GM23338 (cell line): Measurements from ENCODE around the gene NDUFS4. TPM values are rescaled to one million over a fixed set of nuclear protein-coding genes. Genes with fewer than 3 reads are reported as not detected.

Experiments used
- ATAC-seq: fragments of 200-7000 bp; cut with Tn5 transposase; 3 replicates; pipeline ENCODE4 v1.9.1; 2020
- DNase-seq: peaks from one replicate; pipeline ENCODE4 v3.0.0-alpha.2; 2015; ENCODE audit warnings: low spot score
- H2AFZ ChIP-seq: fragments of 200-600 bp; sonication (generic); 2 replicates; pipeline ENCODE4 v1.8.0; 2016; ENCODE audit warnings: antibody characterized with exemption, mild to moderate bottlenecking, moderate library complexity
- H3F3A ChIP-seq: fragments of 200-600 bp; sonication (generic); replicated peaks from 2 replicates; pipeline ENCODE4 v1.8.0; 2017; ENCODE audit warnings: antibody characterized with exemption, mixed run types, low read depth
- H3K27ac ChIP-seq: fragments of 200-600 bp; sonication (generic); 2 replicates; pipeline ENCODE4 v1.6.1; 2016; ENCODE audit warnings: low read depth
- H3K27me3 ChIP-seq: fragments of 200-600 bp; sonication (generic); 2 replicates; pipeline ENCODE4 v1.8.0; 2016; ENCODE audit warnings: mild to moderate bottlenecking, mixed run types, moderate library complexity; ENCODE audit not compliant: insufficient read depth
- H3K36me3 ChIP-seq: fragments of 200-600 bp; sonication (generic); 2 replicates; pipeline ENCODE4 v1.8.0; 2016; ENCODE audit warnings: mild to moderate bottlenecking; ENCODE audit not compliant: insufficient read depth
- H3K4me1 ChIP-seq: fragments of 200-600 bp; sonication (generic); 2 replicates; pipeline ENCODE4 v1.8.0; 2016; ENCODE audit warnings: mild to moderate bottlenecking, moderate library complexity; ENCODE audit not compliant: insufficient read depth
- H3K4me2 ChIP-seq: fragments of 200-600 bp; sonication (generic); 2 replicates; pipeline ENCODE4 v1.7.1; 2017; ENCODE audit warnings: mixed run types
- H3K4me3 ChIP-seq: fragments of 200-600 bp; sonication (generic); 2 replicates; pipeline ENCODE4 v1.6.1; 2016; ENCODE audit warnings: mixed run types
- H3K79me2 ChIP-seq: fragments of 200-600 bp; sonication (generic); replicated peaks from 2 replicates; pipeline ENCODE4 v1.8.0; 2017; ENCODE audit warnings: mild to moderate bottlenecking; ENCODE audit not compliant: insufficient read depth
- H3K9me2 ChIP-seq: fragments of 200-600 bp; sonication (generic); 2 replicates; pipeline ENCODE4 v1.8.0; 2017; ENCODE audit not compliant: insufficient read depth
- H4K20me1 ChIP-seq: fragments of 200-600 bp; sonication (generic); replicated peaks from 2 replicates; pipeline ENCODE4 v1.8.0; 2017; ENCODE audit warnings: mild to moderate bottlenecking; ENCODE audit not compliant: insufficient read depth
- H3K27ac Mint-ChIP-seq: 2 replicates; pipeline ENCODE4 v1.8.0; 2020; ENCODE audit warnings: inconsistent platforms, mild to moderate bottlenecking, moderate library complexity, mixed read lengths
- H3K27me3 Mint-ChIP-seq: 3 replicates; pipeline ENCODE4 v1.8.0; 2022; ENCODE audit warnings: low read depth, mild to moderate bottlenecking, moderate library complexity, mixed read lengths, inconsistent platforms; ENCODE audit not compliant: insufficient read depth, poor library complexity
- H3K36me3 Mint-ChIP-seq: 3 replicates; pipeline ENCODE4 v1.8.0; 2021; ENCODE audit warnings: low read depth, mild to moderate bottlenecking, inconsistent platforms, moderate library complexity, mixed read lengths
- H3K4me1 Mint-ChIP-seq: 3 replicates; pipeline ENCODE4 v1.8.0; 2020; ENCODE audit warnings: mild to moderate bottlenecking, inconsistent platforms, mixed read lengths
- H3K4me3 Mint-ChIP-seq: 3 replicates; pipeline ENCODE4 v1.8.0; 2021; ENCODE audit warnings: moderate library complexity, mild to moderate bottlenecking, inconsistent platforms, mixed read lengths
- H3K9me3 Mint-ChIP-seq: 3 replicates; pipeline ENCODE4 v1.8.0; 2020; ENCODE audit warnings: moderate library complexity, mild to moderate bottlenecking, inconsistent platforms, mixed read lengths
- CREB1 ChIP-seq: fragments of 250-450 bp; sonication (Bioruptor Pico); IDR thresholded peaks from 2 replicates; pipeline ENCODE4 v1.5.0; 2020; ENCODE audit warnings: low read depth, mild to moderate bottlenecking, moderate library complexity
- CTCF ChIP-seq, 2 experiments: fragments of 200-600 bp in 1 of 2; sonication (generic) in 1 of 2; conservative IDR thresholded peaks; 2 replicates each; pipeline versions ENCODE4 v1.5.1 to v1.6.1; 2016 to 2017; ENCODE audit warnings: antibody characterized with exemption in 2 of 2, low read depth in 2 of 2, mild to moderate bottlenecking in 2 of 2, moderate library complexity in 1 of 2
- ETS1 ChIP-seq: IDR thresholded peaks from 2 replicates; pipeline ENCODE4 v1.6.1; 2016; ENCODE audit warnings: antibody characterized with exemption
- POLR2AphosphoS5 ChIP-seq: IDR thresholded peaks from 2 replicates; pipeline ENCODE4 v1.6.1; 2016; ENCODE audit warnings: antibody characterized with exemption, low read depth
- REST ChIP-seq: IDR thresholded peaks from one replicate; pipeline ENCODE4 v1.6.1; 2018; ENCODE audit warnings: antibody characterized with exemption; ENCODE audit not compliant: unreplicated experiment
- ZNF462 ChIP-seq: fragments of 250-450 bp; sonication (Bioruptor Pico); IDR thresholded peaks from 2 replicates; pipeline ENCODE4 v1.5.0; 2020; ENCODE audit warnings: mild to moderate bottlenecking, moderate library complexity
- polyA plus RNA-seq: library from polyadenylated mRNA; unstranded; fragments of >200 nt; fragmentation: Nextera tagmentation; extraction: Ambion mirVana; gene quantifications from 2 replicates; pipeline ENCODE4 v1.2.1, GENCODE V29; 2016
- total RNA-seq: library from RNA; depleted of rRNA; stranded (reverse); fragments of >200 nt; shearing (Covaris generic); gene quantifications from 2 replicates; pipeline ENCODE4 v1.2.3, GENCODE V29; 2014

NDUFS4 gene
- total and polyA plus RNA-seq, 2 experiments from 2014 or later = 65.6 to 151 TPM

GRCh38 chr5:53674121-53674520 is 113.7 kb downstream of the NDUFS4 start:
- Histone ChIP-seq H3K27ac (no peak overlapping the region), H3K4me3 (no peak overlapping the region), H3K79me2 (no peaks in the 10 kb centered on the region), H4K20me1 (no peaks in the 10 kb centered on the region), H2AFZ (no peak overlapping the region), H3K36me3 (no peaks in the 10 kb centered on the region), H3K4me2 (no peak overlapping the region), H3F3A (no peaks in the 10 kb centered on the region), H3K27me3 (no peaks in the 10 kb centered on the region), H3K4me1 (peaks cover 16% of the 10 kb centered on the region), H3K9me2 (no peaks in the 10 kb centered on the region)
- no peaks in the 10 kb centered on the region for H3K27me3 Mint-ChIP-seq
- H3K36me3 Mint-ChIP-seq = no peaks in the 10 kb centered on the region; the same call in 2 of the 3 replicates
- no peaks in the 10 kb centered on the region for H3K9me3 Mint-ChIP-seq
- no peak for ATAC-seq
- no peak overlapping the region for H3K27ac Mint-ChIP-seq
- TF ChIP-seq POLR2AphosphoS5 (no peak), ZNF462 (CRISPR knock-in tag) (no peak), ETS1 (no peak), CREB1 (no peak), CTCF (conservative IDR thresholded peaks at IDR 0.05; ENCODE audit: low read depth in 2 of 2) (no peak), REST (no peak)
- peaks cover 28% of the 10 kb centered on the region for H3K4me1 Mint-ChIP-seq
- no peak overlapping the region for H3K4me3 Mint-ChIP-seq
- no peak for DNase-seq
